Putamen (tissue), 1 donor: ENCODE data around the gene EMP2.
"Not testable (repeated sequence)": the region's sequence is repeated elsewhere in the genome, so short reads cannot be mapped to it uniquely, and the experiment has no call there.

Experiments used
- DNase-seq: peaks from one replicate; pipeline ENCODE4 v3.0.0-alpha.2; 2016; ENCODE audit warnings: low spot score

Gene EMP2

DNA sequence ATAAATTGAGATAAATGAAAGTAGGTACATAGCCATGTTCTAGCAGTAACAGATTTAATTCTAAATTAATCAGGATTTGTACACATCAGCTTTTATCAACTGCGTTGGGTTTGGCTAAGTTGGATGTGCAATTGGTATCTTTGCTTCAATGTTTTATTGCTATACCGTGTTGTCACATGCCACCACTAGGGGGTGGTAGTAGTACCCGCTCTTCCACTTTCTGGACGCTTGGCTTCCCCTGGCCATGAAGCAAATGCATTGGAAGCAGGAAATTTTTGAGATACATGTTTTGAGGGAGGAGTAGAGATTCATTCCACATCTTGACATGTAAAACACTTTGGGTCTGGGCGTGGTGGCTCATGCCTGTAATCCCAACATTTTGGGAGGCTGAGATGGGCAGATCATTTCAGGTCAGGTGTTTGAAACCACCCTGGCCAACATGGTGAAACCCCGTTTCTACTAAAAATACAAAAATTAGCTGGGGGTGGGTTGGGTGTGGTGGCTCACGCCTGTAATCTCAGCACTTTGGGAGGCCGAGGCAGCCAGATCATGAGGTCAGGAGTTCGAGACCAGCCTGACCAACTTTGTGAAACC lies 58.6 kb downstream of the EMP2 start:
- peak; percentile 17 for DNase-seq

DNA sequence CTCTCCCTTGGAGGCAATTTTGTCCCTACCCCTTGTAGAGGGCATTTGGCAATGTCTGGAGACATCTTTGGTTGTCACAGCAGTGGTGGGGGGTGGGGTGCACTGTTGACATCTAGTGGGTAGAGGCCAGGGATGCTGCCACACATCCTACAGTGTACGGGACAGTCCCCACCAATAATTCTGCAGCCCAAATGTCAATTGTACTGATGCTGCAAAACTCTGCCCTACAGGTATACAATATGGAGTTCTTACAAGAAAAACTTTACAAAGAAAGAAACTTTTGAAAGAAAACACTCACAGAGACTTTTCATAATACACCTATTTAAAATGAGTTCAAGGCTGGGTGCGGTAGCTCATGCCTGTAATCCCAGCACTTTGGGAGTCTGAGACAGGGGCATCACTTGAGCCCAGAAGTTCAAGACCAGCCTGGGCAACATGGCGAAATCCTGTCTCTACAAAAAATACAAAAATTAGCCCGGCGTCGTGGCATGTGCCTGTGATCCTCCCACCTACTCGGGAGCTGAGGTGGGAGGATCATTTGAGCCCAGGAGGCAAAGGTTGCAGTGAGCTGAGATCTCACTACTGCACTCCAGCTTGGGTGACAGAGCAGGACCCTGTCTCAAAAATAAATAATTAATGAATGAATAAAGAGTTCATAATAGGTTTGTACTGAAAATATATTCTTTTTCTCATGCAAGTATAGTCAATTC lies 59.4 kb downstream of the EMP2 start:
- DNase-seq, result no peak

DNA sequence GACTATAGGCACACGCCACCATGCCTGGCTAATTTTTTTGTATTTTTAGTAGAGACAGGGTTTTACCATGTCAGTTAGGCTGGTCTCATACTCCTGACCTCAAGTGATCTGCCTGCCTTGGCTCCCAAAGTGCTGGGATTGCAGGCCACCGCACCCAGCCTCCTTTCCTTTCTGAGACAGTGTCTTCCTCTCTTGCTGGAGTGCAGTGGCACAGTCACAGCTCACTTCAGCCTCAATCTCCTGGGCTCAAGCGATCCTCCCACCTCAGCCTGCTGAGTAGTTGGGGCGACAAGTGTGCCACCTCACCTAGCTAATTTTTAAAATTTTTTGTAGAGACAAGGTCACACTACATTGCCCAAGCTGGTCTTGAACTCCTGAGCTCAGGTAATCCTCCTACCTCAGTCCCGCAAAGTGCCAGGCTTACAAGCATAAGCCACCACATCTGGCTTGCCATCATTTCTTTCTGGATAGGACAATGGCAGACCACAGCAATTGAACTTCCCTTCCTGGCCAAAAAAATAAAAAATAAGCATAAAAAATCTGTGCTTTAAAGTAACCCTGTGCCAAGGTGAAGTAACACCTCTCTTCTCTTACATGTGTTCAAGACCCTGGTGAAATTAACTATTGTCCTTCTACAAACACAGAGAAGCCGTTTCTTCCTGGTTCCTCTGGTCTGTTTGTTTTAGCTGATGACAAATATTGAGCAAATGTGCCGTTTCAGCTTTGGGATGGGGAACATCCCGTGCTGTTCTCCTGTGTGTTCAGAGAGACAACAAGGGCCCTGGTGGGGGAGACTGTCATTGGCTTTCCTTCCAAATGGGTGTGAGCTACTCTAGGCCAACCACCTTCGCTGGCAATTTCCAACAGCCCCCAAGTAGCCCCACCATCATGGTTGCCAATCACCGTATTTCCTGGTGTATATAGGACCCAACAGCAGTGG lies 60.2 kb downstream of the EMP2 start:
- no peak for DNase-seq

DNA sequence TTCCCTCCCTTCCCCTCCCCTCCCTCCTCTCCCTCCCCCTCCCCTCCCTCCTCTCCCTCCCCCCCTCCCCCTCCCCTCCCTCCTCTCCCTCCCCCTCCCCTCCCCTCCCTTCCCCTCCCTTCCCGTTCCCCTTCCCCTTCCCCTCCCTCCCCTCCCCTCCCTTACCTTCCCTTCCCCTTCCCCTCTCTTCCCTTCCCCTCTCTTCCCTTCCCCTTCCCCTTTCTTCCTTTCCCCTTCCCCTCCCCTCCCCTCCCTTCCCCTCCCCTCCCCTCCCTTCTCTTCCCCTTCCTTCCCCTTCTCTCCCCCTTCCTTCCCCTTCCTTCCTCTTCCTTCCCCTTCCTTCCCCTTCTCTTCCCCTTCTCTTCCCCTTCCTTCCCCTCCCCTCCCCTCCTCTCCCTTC lies 61.1 kb downstream of the EMP2 start:
- no peak for DNase-seq

DNA sequence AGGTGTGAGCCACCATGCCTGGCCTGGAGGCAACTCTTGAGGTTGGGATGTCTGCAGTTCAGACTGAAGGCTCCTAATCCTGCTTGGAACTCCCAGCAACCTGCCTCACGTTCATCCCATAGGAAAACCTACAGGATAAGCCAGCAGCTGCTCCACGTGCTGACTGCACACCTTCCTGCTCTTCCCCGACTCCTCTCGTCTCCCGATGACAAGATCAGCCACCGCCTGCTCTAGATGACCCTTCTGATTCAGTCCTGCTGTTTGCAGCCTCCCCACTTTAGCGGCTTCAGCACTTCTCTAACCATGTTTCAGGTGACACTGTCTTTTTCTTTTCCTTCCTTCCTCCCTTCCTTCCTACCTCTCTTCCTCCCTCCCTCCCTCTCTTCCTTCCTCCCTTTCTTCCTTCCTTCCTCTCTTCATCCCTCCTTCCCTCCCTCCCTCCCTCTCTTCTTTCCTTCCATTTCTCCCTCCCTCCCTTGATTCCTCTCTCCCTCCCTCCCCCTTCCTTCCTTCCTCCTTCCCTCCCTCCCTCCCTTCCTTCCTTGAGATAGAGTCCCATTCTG lies 61.8 kb downstream of the EMP2 start:
- no peak for DNase-seq

DNA sequence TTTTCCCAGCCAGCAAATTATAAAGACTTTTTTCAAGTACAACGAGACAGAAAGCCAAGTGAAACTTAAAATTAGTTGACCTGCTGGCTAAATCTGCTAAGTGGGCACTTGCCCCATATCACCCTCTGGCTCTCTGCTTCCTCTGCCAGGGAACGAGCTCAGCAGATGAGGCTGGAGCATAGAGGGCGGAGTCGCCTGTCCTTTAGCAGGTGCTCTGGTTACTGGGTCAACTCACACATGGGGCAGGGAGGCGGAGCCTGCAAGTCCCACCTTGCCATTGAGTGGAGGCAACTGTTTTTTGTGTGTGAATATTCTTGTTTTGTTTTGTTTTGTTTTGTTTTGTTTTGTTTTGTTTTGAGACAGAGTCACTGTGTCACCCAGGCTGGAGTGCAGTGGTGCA lies 62.5 kb downstream of the EMP2 start:
- no peak for DNase-seq

DNA sequence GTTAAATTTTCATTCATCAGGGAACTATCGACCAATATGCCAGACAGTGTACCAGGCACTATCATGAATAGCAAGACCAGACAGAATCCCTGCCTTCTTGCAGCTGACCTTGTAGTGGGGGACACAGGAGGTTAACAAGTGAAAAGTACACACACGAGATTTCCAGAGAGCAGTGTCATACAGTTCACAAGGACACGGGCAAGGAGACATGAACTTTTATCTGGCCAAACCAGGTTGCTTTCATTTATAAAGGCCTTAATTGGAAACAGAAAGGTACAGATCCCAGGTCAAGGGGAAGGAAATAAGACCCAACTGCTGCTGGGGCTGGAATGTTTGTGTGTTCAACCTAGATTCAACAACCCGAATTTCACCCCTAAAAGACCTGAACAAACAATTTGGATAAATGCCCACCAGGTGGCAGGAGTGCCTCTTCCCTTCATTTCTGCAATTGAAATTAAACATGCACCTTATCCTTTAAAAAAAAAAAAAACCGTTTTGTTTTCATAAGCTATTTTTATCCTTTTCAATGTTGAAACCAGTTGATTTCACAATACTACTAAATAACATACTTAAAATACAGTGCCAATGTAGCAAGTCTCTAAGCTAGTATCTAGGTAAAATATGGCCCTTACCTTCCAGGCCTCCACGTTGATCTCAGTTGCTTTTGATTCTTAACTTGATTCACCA lies 65.9 kb downstream of the EMP2 start:
- peak; percentile 34 for DNase-seq

DNA sequence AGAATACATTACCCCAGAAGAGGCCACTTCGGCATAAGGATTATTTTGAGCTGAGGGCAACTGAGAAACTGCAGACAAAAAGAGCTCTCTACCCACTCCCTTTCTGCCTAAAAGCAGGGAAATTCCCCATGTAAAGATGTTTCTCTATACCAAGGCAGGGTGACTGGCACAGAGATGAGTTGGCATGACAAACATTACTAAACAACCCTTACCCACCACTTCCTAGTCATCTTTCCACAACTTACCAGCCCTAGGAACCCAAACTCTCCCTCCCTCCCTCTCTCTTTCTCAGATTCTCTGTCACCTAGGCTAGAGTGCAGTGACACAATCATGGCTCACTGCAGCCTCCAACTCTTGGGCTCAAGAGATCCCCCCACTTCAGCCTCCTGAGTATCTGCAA lies 68.6 kb downstream of the EMP2 start:
- DNase-seq, result no peak

DNA sequence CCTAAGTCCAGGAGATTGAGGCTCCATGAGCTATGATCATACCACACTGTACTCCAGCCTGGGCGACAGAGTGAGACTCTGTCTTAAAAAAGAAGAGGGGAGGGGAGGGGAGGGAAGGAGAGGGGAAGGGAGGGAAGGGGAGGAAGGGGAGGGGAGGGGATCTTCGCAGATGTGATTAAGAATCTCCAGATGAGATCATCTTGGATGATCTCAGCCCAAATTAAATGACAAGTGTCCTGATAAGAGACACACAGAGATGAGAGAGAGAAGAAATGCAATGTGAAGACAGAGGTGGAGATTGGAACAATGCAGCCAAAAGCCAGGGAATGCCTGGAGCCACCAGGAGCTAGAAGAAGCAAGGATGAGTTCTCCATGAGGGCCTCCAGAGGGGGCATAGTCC lies 70.1 kb downstream of the EMP2 start:
- DNase-seq, result no peak

DNA sequence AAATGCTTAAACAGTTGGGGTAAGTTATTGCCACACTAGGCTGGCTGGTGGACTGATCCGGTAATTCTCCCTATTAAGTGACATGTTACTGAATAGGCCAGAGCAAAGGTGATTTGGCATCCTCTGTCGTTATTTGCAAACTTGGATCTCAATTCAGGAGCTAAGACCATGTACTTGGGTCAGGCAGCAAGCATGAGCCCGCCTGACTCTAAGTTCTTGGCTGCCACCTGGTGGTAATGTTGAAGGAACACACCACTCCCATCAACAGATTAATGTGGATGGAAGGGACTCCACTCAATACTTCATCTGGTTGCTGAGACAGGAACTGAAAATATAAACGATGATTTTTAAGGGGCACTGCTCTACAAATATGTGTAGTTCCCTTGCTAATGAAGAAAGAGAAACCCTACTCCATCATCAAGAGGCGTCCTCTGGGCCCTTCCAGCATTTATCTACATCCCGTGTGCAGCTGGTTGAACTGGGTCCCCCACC lies 70.8 kb downstream of the EMP2 start:
- peak; percentile 69 for DNase-seq

DNA sequence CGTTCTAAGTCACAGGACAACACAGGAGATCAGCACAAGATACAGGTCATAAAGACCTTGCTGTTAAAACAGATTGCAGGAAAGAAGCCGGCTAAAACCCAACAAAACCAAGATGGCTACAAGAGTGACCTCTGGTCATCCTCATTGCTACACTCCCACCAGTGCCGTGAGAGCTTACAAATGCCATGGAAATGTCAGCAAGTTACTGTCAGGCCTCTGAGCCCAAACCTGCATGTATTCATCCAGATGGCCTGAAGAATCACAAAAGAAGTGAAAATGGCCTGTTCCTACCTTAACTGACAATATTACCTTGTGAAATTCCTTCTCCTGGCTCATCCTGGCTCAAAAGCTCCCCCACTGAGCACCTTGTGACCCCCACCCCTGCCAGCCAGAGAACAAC lies 75.1 kb downstream of the EMP2 start:
- not testable (repeated sequence) for DNase-seq

DNA sequence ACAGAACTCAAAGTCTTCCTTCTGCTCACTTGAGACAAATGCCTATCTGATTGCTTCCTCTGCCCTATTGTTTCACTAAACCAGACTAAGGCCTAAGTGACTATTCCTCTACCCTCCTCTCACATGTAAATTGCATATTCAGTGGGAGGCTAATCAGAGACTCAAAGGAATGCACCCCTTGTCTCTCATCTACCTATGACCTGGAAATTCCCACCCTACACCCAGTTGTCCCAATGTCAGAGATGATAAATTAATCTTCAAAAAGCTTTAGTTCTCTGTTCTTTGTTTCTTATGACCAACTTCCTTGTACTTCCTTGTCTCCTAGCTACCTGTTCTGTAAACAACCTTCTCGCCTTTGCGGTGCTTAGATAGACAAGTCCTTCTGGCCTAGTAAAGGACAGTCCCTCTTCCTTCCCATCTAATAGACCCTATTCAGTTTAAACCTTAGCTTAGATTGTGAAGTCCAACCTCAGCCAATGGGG lies 76.0 kb downstream of the EMP2 start:
- no peak for DNase-seq

DNA sequence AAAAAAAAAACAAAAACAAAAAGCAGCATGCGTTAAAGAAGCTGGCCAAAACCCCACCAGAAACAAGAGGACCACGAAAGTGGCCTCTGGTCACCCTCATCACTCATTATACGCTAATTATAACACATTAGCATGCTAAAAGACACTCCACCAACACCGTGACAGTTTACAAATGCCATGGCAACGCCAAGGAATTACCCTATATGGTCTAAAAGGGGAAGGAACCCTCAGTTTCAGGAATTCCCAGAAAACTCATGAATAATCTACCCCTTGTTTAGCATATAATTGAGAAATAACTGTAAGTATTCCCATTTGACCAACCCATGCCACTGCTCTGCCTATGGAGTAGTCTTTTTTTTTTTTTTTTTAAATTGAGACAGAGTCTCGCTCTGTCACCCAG lies 77.6 kb downstream of the EMP2 start:
- no peak for DNase-seq

DNA sequence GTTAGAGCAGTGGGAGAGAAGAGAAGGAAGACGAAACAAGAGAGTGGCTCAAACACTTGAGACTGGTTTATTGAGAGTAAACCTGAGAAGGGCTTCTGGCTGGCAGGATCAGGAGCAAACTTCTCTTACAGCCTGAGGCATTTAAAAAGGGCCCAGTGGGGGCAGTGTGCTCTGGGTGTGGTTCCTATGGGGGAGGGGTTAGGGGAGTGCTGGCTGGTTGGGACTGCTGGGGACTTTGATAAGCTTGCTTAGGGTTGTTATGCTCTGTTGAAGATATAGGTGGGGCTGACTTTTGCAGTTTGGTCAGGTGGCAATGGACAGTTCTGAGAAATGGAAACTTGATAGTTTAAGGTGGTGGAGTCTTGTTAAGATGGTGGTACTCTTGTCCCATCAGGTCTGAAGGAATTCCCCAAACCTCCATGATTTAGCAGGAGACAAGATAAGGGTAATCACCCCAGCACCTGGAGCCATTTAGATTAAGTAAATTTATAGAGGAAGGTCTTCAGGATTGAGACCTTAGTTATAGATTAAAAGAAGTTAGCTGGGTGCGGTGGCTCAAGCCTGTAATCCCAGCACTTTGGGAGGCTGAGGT lies 79.3 kb downstream of the EMP2 start:
- no peak for DNase-seq

DNA sequence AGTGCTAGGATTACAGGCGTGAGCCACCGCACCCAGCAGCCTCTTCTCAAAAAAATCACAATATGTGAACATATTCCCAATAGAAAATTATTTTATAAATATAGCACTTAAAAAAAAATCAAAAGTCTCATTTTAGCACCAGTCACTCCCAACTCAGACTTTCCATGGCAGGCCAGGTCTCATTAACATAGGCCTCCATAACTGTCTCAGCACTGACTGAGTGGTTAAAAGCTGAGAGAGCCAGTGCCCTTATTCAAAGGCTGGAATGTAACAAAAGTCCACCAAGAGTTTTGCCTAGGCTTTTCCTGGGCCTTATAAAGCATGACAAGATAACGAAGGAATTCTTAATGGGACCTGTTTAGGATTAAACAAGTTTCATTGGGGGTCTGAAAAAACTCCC lies 79.8 kb downstream of the EMP2 start:
- DNase-seq, result no peak

DNA sequence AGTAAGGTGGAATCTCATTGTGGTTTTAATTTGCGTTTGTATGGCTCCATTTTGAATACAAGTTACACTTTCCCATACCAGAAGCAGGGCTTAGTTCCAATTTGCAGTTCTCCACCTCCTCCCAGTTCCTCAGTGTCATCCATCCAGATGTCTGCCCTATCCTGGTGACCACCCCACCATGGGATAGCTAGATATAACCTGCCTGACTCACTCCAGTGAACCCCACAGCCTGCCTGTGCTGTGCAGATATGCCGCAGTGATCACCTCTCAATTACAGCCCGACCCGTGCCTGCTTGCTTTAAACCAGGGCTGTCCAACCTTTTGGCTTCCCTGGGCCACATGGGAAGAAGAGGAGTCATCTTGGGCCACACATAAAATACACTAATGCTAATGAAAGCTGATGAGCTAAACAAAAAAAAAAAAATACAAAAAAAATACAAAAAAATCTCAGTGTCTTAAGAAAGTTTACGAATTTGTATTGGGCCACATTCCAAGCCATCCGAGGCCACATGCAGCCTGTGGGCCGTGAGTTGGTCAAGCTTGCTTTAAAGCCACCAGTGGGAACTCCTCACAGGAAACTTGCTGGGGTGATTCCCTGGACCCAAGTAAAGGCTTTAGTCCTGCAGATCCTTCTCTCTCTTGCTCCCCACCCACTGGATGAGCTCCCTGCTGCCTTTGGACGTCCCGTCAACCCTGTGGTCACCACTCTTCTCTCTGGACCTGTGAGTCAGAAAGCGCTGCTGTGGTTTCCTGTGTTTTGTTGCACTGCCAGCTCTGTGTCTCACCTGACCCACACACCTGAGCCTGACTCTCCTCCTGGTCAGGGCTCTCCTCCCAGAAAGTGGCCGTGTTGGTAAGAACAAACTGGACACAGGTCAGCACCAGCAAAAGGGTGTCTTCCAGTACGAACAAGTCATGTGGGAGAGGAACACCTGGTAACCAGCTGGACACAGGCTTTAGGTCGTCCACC lies 83.0 kb downstream of the EMP2 start:
- no peak for DNase-seq

DNA sequence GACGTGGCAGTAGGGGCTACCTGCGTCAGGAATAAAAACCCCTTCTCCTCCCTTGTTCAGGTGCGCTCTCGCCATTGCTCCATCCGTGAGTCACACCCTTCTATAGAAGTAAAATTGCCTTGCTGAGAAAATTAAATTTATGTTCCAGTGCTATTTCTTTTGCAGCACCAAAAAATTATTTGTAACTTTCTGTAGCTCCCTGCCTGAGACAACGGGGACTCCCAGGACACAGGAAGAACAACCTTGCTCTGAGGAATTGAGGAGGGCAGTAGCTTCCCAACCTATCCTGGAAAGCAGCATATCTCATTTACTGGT lies 85.4 kb downstream of the EMP2 start:
- DNase-seq, result no peak

DNA sequence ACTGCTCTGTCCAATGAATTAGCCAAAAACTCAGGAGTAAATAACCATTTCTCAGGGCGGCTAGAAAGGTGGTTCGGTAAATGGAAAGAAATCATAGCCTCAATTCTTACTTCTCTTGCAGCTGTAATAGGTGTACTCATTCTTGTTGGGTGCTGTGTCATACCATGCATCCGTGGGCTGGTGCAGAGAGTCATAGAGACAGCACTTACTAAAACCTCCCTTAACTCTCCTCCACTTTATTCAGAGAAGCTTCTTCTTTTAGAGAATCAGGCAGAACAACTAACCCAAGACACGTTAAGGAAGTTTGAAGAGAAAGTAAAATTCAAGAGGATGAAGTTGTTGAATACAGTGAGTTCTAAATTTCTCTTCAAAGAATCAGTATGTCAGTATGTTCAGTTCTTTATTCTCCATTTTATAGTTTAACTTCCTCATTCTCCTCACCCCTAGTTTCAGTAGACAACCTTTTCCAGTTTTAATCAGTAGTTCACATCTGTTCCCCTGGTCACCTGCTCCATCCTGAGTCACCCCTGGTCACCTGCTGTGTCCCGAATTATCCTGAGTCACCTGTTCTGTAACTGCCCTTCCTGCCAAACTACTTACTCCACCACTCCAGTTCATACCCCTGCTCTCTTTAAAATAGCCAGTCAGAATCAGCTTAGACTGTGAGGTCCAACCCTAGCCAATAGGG lies 85.9 kb downstream of the EMP2 start:
- peak; percentile 34 for DNase-seq

DNA sequence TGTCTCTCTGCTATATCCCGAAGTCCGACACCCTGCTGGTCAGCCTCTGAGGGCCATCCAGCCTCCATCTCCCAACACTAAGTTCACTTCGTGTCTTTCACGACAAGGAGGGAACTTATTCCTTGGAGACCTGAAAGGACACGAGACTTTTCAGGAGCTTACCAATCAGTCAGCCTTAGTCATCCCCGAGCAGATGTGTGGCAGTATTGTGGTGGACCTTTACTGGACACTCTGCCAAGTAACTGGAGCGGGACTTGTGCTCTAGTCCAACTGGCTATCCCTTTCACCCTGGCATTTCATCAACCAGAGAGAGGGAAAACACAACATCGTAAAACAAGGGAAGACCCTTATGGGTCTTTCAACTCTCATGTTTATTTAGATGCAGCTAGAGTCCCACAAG lies 87.1 kb downstream of the EMP2 start:
- no peak for DNase-seq

DNA sequence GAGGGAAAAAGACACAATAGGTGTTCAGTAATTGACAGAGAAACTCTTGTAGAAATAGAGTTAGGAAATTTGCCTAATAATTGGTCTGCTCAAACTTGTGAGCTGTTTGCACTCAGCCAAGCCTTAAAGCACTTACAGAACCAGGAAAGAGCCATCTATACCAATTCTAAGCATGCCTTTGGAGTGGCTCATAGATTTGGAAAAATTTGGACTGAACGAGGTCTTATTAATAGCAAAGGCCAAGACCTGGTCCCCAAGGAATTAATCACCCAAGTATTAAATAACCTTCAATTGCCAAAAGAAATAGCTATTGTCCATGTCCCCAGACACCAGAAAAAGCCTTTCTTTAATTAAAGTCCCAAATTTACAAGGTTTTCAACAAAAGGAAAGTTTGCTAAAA lies 90.3 kb downstream of the EMP2 start:
- DNase-seq, result no peak
